ENCODE data around the gene SNAP25.

DNA sequence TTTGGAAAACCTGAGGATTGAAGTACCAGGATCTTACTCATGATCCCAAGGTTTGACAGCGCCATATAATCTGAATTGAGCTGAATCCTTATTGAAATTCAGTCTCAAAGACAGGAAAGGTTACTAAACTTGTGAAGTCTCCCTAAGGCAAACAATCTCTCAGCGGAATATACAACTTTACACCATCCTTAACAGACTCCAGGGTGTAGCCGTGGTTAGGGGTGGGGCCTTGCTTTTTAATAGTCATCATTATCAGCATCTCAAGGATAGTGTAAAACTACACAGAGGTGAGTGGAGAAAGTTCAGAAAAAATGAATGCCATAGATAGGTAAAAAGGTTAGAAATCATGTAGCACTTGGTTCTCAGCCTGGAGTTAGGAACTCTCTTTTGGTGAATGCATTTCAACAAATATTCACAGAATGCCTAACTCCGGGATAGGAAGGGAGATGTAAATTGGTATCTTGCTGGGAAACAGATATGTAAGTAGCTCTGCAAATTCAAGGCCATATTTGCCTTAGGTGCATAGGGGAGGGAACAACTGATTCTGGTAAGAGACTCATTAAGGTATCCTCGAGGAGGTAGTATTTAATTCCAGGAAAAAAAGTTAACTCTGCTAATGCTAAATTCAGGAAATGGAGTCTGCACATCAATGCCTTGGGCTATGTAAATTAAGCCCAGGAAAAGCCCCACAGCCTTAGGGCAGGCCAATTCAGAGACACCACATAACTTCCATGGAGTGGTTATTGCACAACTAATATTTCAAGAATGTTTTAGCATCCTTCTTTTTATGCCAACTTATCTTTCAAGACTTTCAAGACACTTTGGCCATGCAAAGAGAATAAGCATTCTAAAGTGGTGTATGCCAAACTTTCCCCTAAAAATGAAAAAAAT lies 61.6 kb downstream of the SNAP25 start:
- no peak for TF ChIP-seq POLR2A (IDR thresholded peaks at IDR 0.05; ENCODE audit: low read length)
- TF ChIP-seq GATA1 (IDR thresholded peaks at IDR 0.05; ENCODE audit: low read depth, low read length) = no peak

All from erythroblast (primary cell).